SK-N-SH treated with all-trans-retinoic acid at 6 μM for 48 hours (cell line): ENCODE results near the gene TBC1D9.

Source experiments
- CREB5 ChIP-seq: fragments of 250-450 bp; sonication (Bioruptor Pico); IDR thresholded peaks from 2 replicates; pipeline ENCODE4 v1.5.1; 2020; ENCODE audit warnings: low read depth, mild to moderate bottlenecking, moderate library complexity
- ISL1 ChIP-seq: fragments of 250-450 bp; sonication (Bioruptor Pico); IDR thresholded peaks from 2 replicates; pipeline ENCODE4 v2.1.2; 2022; ENCODE audit warnings: mild to moderate bottlenecking, moderate library complexity
- PATZ1 ChIP-seq: fragments of 250-450 bp; sonication (Bioruptor Pico); IDR thresholded peaks from 2 replicates; pipeline ENCODE4 v1.8.0; 2020; ENCODE audit warnings: mild to moderate bottlenecking, moderate library complexity, borderline replicate concordance
- POU6F1 ChIP-seq: fragments of 250-450 bp; sonication (Bioruptor Pico); IDR thresholded peaks from 2 replicates; pipeline ENCODE4 v1.8.0; 2021; ENCODE audit warnings: low read depth, mild to moderate bottlenecking, moderate library complexity, borderline replicate concordance
- PPARA ChIP-seq: fragments of 250-450 bp; sonication (Bioruptor Pico); IDR thresholded peaks from 2 replicates; pipeline ENCODE4 v1.5.0; 2020; ENCODE audit warnings: mild to moderate bottlenecking, borderline replicate concordance
- RARB ChIP-seq: fragments of 250-450 bp; sonication (Bioruptor Pico); IDR thresholded peaks from 2 replicates; pipeline ENCODE4 v1.8.0; 2021; ENCODE audit warnings: mild to moderate bottlenecking, moderate library complexity
- SNAI2 ChIP-seq: fragments of 250-450 bp; sonication (Bioruptor Pico); IDR thresholded peaks from 2 replicates; pipeline ENCODE4 v1.5.0; 2020; ENCODE audit warnings: mild to moderate bottlenecking, moderate library complexity
- TOX ChIP-seq: fragments of 250-450 bp; sonication (Bioruptor Pico); IDR thresholded peaks from 2 replicates; pipeline ENCODE4 v1.8.0; 2021; ENCODE audit warnings: mild to moderate bottlenecking, moderate library complexity, borderline replicate concordance
- TSHZ2 ChIP-seq: fragments of 250-450 bp; sonication (Bioruptor Pico); IDR thresholded peaks from 2 replicates; pipeline ENCODE4 v1.5.0; 2020; ENCODE audit warnings: mild to moderate bottlenecking, moderate library complexity
- ZC3H10 ChIP-seq: fragments of 250-450 bp; sonication (Bioruptor Pico); IDR thresholded peaks from 2 replicates; pipeline ENCODE4 v1.5.1; 2021; ENCODE audit warnings: mild to moderate bottlenecking, moderate library complexity
- ZFP3 ChIP-seq: fragments of 250-450 bp; sonication (Bioruptor Pico); IDR thresholded peaks from 2 replicates; pipeline ENCODE4 v1.5.0; 2020; ENCODE audit warnings: mild to moderate bottlenecking, moderate library complexity
- ZNF70 ChIP-seq: fragments of 450-650 bp; formaldehyde crosslinking; IDR thresholded peaks from 2 replicates; pipeline ENCODE4 v1.5.0; 2020; ENCODE audit warnings: mild to moderate bottlenecking, moderate library complexity
- ZNF8 ChIP-seq: fragments of 450-650 bp; formaldehyde crosslinking; IDR thresholded peaks from 2 replicates; pipeline ENCODE4 v1.5.0; 2020; ENCODE audit warnings: mild to moderate bottlenecking, moderate library complexity

- TF ChIP-seq ISL1 = no peak
- no peak for TF ChIP-seq RARB (CRISPR knock-in tag)
- TF ChIP-seq ZNF8 = no peak
- no peak for TF ChIP-seq PATZ1 (CRISPR knock-in tag)
- no peak for TF ChIP-seq TSHZ2
- no peak for TF ChIP-seq POU6F1 (CRISPR knock-in tag)
- no peak for TF ChIP-seq SNAI2 (CRISPR knock-in tag)
- no peak for TF ChIP-seq TOX (CRISPR knock-in tag)
- no peak for TF ChIP-seq ZNF70
- TF ChIP-seq PPARA (CRISPR knock-in tag) = no peak
- no peak for TF ChIP-seq ZC3H10 (CRISPR knock-in tag)
- no peak for TF ChIP-seq CREB5 (CRISPR knock-in tag)
- no peak for TF ChIP-seq ZFP3 (CRISPR knock-in tag)
These were observed 19.4 kb downstream of the TBC1D9 start for GRCh38 chr4:140736669-140737343.
